A549 (cell line): ENCODE results near the gene IRGQ.
"Not testable (repeated sequence)": the region's sequence is repeated elsewhere in the genome, so short reads cannot be mapped to it uniquely, and the experiment has no call there.

Experiments used
- CHD4 ChIP-seq: fragments of 200-600 bp; sonication (generic); IDR thresholded peaks from 2 replicates; pipeline ENCODE4 v1.6.1; 2016; ENCODE audit warnings: antibody characterized with exemption, mild to moderate bottlenecking, borderline replicate concordance
- EP300 ChIP-seq, 2 experiments: fragments of >200 bp; sonication (Bioruptor Twin); formaldehyde crosslinking; IDR thresholded peaks; 2 replicates in 1 of 2; 3 replicates in 1 of 2; pipeline ENCODE4 v1.6.1; 2016 to 2017
- ESRRA ChIP-seq: fragments of 150-350 bp; IDR thresholded peaks from 2 replicates; pipeline ENCODE4 v1.6.1; 2014; ENCODE audit warnings: mild to moderate bottlenecking, low read length, borderline replicate concordance
- HDAC2 ChIP-seq: fragments of 200-600 bp; sonication (generic); IDR thresholded peaks from 2 replicates; pipeline ENCODE4 v1.6.1; 2016
- HOXA7 ChIP-seq: fragments of 250-450 bp; sonication (Bioruptor Pico); IDR thresholded peaks from 2 replicates; pipeline ENCODE4 v1.5.0; 2020; ENCODE audit warnings: mild to moderate bottlenecking, moderate library complexity
- JUN ChIP-seq, 2 experiments: fragments of >200 bp; sonication (Bioruptor Twin); formaldehyde crosslinking; IDR thresholded peaks; 2 replicates in 1 of 2; 3 replicates in 1 of 2; pipeline ENCODE4 v1.6.1; 2016 to 2017
- MAZ ChIP-seq: fragments of 150-350 bp; IDR thresholded peaks from 2 replicates; pipeline ENCODE4 v1.6.1; 2014; ENCODE audit warnings: antibody characterized with exemption, low read depth, low read length, borderline replicate concordance
- POLR2A ChIP-seq: IDR thresholded peaks from 2 replicates; pipeline ENCODE4 v1.6.1; 2012; ENCODE audit warnings: mild to moderate bottlenecking, low read length
- SMC3 ChIP-seq: fragments of >200 bp; sonication (Bioruptor Twin); formaldehyde crosslinking; IDR thresholded peaks from 3 replicates; pipeline ENCODE4 v1.6.1; 2018; ENCODE audit warnings: inconsistent platforms
- ZNF302 ChIP-seq: fragments of 250-450 bp; sonication (Bioruptor Pico); IDR thresholded peaks from 2 replicates; pipeline ENCODE4 v1.9.0; 2021; ENCODE audit warnings: inconsistent platforms, mild to moderate bottlenecking, moderate library complexity
- TF ChIP-seq, protein P1 (sequence below): fragments of >200 bp; sonication (Bioruptor Twin); formaldehyde crosslinking; IDR thresholded peaks from 3 replicates; pipeline ENCODE4 v1.5.1; 2016
- TF ChIP-seq, protein P2 (sequence below): IDR thresholded peaks from 2 replicates; pipeline ENCODE4 v1.6.1; 2012; ENCODE audit warnings: low read depth, borderline replicate concordance
- TF ChIP-seq, protein P3 (sequence below): fragments of 200-600 bp; sonication (generic); IDR thresholded peaks from 2 replicates; pipeline ENCODE4 v1.6.1; 2016; ENCODE audit warnings: antibody characterized with exemption, mild to moderate bottlenecking, moderate library complexity

DNA sequence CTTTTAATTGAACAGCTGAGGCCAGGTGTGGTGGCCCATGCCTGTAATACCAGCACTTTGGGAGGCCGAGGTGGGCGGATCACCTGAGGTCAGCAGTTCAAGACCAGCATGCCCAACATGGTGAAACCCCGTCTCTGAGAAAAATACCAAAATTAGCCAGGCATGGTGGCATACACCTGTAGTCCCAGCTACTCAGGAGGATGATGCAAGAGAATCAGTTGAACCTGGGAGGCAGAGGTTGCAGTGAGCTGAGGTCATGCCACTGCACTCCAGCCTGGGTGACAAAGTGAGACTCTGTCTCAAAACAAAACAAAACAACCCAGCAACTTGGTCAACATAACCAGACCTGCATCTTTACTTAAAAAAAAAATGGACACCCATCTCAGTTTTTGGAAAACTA, 8.9 kb downstream of the IRGQ start:
- TF ChIP-seq SMC3; ESRRA; MAZ; ZNF302; POLR2A; HOXA7 (CRISPR knock-in tag); JUN (IDR thresholded peaks at IDR 0.05); CHD4; EP300 (IDR thresholded peaks at IDR 0.05); HDAC2: not testable (repeated sequence)
- TF ChIP-seq, protein P1, sequence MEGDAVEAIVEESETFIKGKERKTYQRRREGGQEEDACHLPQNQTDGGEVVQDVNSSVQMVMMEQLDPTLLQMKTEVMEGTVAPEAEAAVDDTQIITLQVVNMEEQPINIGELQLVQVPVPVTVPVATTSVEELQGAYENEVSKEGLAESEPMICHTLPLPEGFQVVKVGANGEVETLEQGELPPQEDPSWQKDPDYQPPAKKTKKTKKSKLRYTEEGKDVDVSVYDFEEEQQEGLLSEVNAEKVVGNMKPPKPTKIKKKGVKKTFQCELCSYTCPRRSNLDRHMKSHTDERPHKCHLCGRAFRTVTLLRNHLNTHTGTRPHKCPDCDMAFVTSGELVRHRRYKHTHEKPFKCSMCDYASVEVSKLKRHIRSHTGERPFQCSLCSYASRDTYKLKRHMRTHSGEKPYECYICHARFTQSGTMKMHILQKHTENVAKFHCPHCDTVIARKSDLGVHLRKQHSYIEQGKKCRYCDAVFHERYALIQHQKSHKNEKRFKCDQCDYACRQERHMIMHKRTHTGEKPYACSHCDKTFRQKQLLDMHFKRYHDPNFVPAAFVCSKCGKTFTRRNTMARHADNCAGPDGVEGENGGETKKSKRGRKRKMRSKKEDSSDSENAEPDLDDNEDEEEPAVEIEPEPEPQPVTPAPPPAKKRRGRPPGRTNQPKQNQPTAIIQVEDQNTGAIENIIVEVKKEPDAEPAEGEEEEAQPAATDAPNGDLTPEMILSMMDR: not testable (repeated sequence)
- TF ChIP-seq, protein P2, sequence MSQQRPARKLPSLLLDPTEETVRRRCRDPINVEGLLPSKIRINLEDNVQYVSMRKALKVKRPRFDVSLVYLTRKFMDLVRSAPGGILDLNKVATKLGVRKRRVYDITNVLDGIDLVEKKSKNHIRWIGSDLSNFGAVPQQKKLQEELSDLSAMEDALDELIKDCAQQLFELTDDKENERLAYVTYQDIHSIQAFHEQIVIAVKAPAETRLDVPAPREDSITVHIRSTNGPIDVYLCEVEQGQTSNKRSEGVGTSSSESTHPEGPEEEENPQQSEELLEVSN: not testable (repeated sequence)
- TF ChIP-seq, protein P3, sequence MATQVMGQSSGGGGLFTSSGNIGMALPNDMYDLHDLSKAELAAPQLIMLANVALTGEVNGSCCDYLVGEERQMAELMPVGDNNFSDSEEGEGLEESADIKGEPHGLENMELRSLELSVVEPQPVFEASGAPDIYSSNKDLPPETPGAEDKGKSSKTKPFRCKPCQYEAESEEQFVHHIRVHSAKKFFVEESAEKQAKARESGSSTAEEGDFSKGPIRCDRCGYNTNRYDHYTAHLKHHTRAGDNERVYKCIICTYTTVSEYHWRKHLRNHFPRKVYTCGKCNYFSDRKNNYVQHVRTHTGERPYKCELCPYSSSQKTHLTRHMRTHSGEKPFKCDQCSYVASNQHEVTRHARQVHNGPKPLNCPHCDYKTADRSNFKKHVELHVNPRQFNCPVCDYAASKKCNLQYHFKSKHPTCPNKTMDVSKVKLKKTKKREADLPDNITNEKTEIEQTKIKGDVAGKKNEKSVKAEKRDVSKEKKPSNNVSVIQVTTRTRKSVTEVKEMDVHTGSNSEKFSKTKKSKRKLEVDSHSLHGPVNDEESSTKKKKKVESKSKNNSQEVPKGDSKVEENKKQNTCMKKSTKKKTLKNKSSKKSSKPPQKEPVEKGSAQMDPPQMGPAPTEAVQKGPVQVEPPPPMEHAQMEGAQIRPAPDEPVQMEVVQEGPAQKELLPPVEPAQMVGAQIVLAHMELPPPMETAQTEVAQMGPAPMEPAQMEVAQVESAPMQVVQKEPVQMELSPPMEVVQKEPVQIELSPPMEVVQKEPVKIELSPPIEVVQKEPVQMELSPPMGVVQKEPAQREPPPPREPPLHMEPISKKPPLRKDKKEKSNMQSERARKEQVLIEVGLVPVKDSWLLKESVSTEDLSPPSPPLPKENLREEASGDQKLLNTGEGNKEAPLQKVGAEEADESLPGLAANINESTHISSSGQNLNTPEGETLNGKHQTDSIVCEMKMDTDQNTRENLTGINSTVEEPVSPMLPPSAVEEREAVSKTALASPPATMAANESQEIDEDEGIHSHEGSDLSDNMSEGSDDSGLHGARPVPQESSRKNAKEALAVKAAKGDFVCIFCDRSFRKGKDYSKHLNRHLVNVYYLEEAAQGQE: not testable (repeated sequence)
